SK-N-SH treated with all-trans-retinoic acid at 6 μM for 48 hours (cell line): ENCODE data around the gene AHSP.

Experiments
- ATAC-seq: fragments of 200-7000 bp; cut with Tn5 transposase; 3 replicates; pipeline ENCODE4 v1.9.1; 2020; ENCODE audit warnings: mild to moderate bottlenecking, moderate library complexity
- ARNTL ChIP-seq: fragments of 450-650 bp; formaldehyde crosslinking; IDR thresholded peaks from 2 replicates; pipeline ENCODE4 v1.5.0; 2020; ENCODE audit warnings: low read depth, mild to moderate bottlenecking, moderate library complexity, borderline replicate concordance
- BACH2 ChIP-seq: fragments of 250-450 bp; sonication (Bioruptor Pico); IDR thresholded peaks from 2 replicates; pipeline ENCODE4 v1.9.0; 2021; ENCODE audit warnings: mild to moderate bottlenecking, borderline replicate concordance
- CSDC2 ChIP-seq: fragments of 250-450 bp; sonication (Bioruptor Pico); IDR thresholded peaks from 2 replicates; pipeline ENCODE4 v1.5.0; 2020; ENCODE audit warnings: mild to moderate bottlenecking, moderate library complexity
- ESRRG ChIP-seq: fragments of 250-450 bp; sonication (Bioruptor Pico); IDR thresholded peaks from 2 replicates; pipeline ENCODE4 v1.6.1; 2021; ENCODE audit warnings: mild to moderate bottlenecking
- GLIS3 ChIP-seq: fragments of 250-450 bp; sonication (Bioruptor Pico); IDR thresholded peaks from 2 replicates; pipeline ENCODE4 v1.5.0; 2020; ENCODE audit warnings: mild to moderate bottlenecking, moderate library complexity
- ISL1 ChIP-seq: fragments of 250-450 bp; sonication (Bioruptor Pico); IDR thresholded peaks from 2 replicates; pipeline ENCODE4 v2.1.2; 2022; ENCODE audit warnings: mild to moderate bottlenecking, moderate library complexity
- OSR1 ChIP-seq: fragments of 250-450 bp; sonication (Bioruptor Pico); IDR thresholded peaks from 2 replicates; pipeline ENCODE4 v1.8.0; 2022; ENCODE audit warnings: moderate library complexity, mild to moderate bottlenecking, inconsistent platforms
- PATZ1 ChIP-seq: fragments of 250-450 bp; sonication (Bioruptor Pico); IDR thresholded peaks from 2 replicates; pipeline ENCODE4 v1.8.0; 2020; ENCODE audit warnings: mild to moderate bottlenecking, moderate library complexity, borderline replicate concordance
- PPARA ChIP-seq: fragments of 250-450 bp; sonication (Bioruptor Pico); IDR thresholded peaks from 2 replicates; pipeline ENCODE4 v1.5.0; 2020; ENCODE audit warnings: mild to moderate bottlenecking, borderline replicate concordance
- RARB ChIP-seq: fragments of 250-450 bp; sonication (Bioruptor Pico); IDR thresholded peaks from 2 replicates; pipeline ENCODE4 v1.8.0; 2021; ENCODE audit warnings: mild to moderate bottlenecking, moderate library complexity
- SNAI2 ChIP-seq: fragments of 250-450 bp; sonication (Bioruptor Pico); IDR thresholded peaks from 2 replicates; pipeline ENCODE4 v1.5.0; 2020; ENCODE audit warnings: mild to moderate bottlenecking, moderate library complexity
- TCF4 ChIP-seq: fragments of 250-450 bp; sonication (Bioruptor Pico); IDR thresholded peaks from 2 replicates; pipeline ENCODE4 v1.8.0; 2021; ENCODE audit warnings: mild to moderate bottlenecking, moderate library complexity, borderline replicate concordance
- TOX ChIP-seq: fragments of 250-450 bp; sonication (Bioruptor Pico); IDR thresholded peaks from 2 replicates; pipeline ENCODE4 v1.8.0; 2021; ENCODE audit warnings: mild to moderate bottlenecking, moderate library complexity, borderline replicate concordance
- ZC3H10 ChIP-seq: fragments of 250-450 bp; sonication (Bioruptor Pico); IDR thresholded peaks from 2 replicates; pipeline ENCODE4 v1.5.1; 2021; ENCODE audit warnings: mild to moderate bottlenecking, moderate library complexity
- ZFP3 ChIP-seq: fragments of 250-450 bp; sonication (Bioruptor Pico); IDR thresholded peaks from 2 replicates; pipeline ENCODE4 v1.5.0; 2020; ENCODE audit warnings: mild to moderate bottlenecking, moderate library complexity
- ZFP30 ChIP-seq: fragments of 450-650 bp; formaldehyde crosslinking; IDR thresholded peaks from 2 replicates; pipeline ENCODE4 v1.5.0; 2022; ENCODE audit warnings: mild to moderate bottlenecking, moderate library complexity
- ZNF70 ChIP-seq: fragments of 450-650 bp; formaldehyde crosslinking; IDR thresholded peaks from 2 replicates; pipeline ENCODE4 v1.5.0; 2020; ENCODE audit warnings: mild to moderate bottlenecking, moderate library complexity
- ZNF8 ChIP-seq: fragments of 450-650 bp; formaldehyde crosslinking; IDR thresholded peaks from 2 replicates; pipeline ENCODE4 v1.5.0; 2020; ENCODE audit warnings: mild to moderate bottlenecking, moderate library complexity
- TF ChIP-seq, protein P1 (sequence below): fragments of 250-450 bp; sonication (Bioruptor Pico); IDR thresholded peaks from 2 replicates; pipeline ENCODE4 v1.5.1; 2021; ENCODE audit warnings: mild to moderate bottlenecking, moderate library complexity
- TF ChIP-seq, protein P2 (sequence below): fragments of 250-450 bp; sonication (Bioruptor Pico); IDR thresholded peaks from 2 replicates; pipeline ENCODE4 v1.5.0; 2020; ENCODE audit warnings: mild to moderate bottlenecking, moderate library complexity
- TF ChIP-seq, protein P3 (sequence below): fragments of 250-450 bp; sonication (Bioruptor Pico); IDR thresholded peaks from 2 replicates; pipeline ENCODE4 v1.8.0; 2021; ENCODE audit warnings: low read depth, mild to moderate bottlenecking, moderate library complexity, borderline replicate concordance
- TF ChIP-seq, protein P4 (sequence below): fragments of 250-450 bp; sonication (Bioruptor Pico); IDR thresholded peaks from 2 replicates; pipeline ENCODE4 v1.5.1; 2020; ENCODE audit warnings: low read depth, mild to moderate bottlenecking, moderate library complexity

The AHSP gene

GRCh38 chr16:31488468-31489297 lies 39.0 kb upstream of the AHSP start:
- TF ChIP-seq BACH2 (no peak), ZFP3 (no peak), ZNF8 (CRISPR knock-in tag) (no peak), GLIS3 (CRISPR knock-in tag) (no peak), ZFP30 (CRISPR knock-in tag) (no peak), ESRRG (CRISPR knock-in tag) (no peak)
- TF ChIP-seq, protein P1, sequence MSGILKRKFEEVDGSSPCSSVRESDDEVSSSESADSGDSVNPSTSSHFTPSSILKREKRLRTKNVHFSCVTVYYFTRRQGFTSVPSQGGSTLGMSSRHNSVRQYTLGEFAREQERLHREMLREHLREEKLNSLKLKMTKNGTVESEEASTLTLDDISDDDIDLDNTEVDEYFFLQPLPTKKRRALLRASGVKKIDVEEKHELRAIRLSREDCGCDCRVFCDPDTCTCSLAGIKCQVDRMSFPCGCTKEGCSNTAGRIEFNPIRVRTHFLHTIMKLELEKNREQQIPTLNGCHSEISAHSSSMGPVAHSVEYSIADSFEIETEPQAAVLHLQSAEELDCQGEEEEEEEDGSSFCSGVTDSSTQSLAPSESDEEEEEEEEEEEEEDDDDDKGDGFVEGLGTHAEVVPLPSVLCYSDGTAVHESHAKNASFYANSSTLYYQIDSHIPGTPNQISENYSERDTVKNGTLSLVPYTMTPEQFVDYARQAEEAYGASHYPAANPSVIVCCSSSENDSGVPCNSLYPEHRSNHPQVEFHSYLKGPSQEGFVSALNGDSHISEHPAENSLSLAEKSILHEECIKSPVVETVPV (CRISPR knock-in tag) = no peak
- TF ChIP-seq, protein P2, sequence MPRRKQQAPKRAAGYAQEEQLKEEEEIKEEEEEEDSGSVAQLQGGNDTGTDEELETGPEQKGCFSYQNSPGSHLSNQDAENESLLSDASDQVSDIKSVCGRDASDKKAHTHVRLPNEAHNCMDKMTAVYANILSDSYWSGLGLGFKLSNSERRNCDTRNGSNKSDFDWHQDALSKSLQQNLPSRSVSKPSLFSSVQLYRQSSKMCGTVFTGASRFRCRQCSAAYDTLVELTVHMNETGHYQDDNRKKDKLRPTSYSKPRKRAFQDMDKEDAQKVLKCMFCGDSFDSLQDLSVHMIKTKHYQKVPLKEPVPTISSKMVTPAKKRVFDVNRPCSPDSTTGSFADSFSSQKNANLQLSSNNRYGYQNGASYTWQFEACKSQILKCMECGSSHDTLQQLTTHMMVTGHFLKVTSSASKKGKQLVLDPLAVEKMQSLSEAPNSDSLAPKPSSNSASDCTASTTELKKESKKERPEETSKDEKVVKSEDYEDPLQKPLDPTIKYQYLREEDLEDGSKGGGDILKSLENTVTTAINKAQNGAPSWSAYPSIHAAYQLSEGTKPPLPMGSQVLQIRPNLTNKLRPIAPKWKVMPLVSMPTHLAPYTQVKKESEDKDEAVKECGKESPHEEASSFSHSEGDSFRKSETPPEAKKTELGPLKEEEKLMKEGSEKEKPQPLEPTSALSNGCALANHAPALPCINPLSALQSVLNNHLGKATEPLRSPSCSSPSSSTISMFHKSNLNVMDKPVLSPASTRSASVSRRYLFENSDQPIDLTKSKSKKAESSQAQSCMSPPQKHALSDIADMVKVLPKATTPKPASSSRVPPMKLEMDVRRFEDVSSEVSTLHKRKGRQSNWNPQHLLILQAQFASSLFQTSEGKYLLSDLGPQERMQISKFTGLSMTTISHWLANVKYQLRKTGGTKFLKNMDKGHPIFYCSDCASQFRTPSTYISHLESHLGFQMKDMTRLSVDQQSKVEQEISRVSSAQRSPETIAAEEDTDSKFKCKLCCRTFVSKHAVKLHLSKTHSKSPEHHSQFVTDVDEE (CRISPR knock-in tag) = no peak
- ATAC-seq = peak; percentile 11

- TF ChIP-seq ZNF70 (CRISPR knock-in tag) (no peak), SNAI2 (no peak), PATZ1 (CRISPR knock-in tag) (no peak), TOX (CRISPR knock-in tag) (no peak), ZFP30 (CRISPR knock-in tag) (no peak), TCF4 (CRISPR knock-in tag) (no peak), ZNF8 (CRISPR knock-in tag) (no peak), ISL1 (CRISPR knock-in tag) (no peak), PPARA (CRISPR knock-in tag) (no peak), CSDC2 (CRISPR knock-in tag) (no peak), ZC3H10 (CRISPR knock-in tag) (no peak), RARB (no peak), ZFP3 (no peak), ARNTL (CRISPR knock-in tag) (no peak), OSR1 (CRISPR knock-in tag) (no peak)
- TF ChIP-seq, protein P3, sequence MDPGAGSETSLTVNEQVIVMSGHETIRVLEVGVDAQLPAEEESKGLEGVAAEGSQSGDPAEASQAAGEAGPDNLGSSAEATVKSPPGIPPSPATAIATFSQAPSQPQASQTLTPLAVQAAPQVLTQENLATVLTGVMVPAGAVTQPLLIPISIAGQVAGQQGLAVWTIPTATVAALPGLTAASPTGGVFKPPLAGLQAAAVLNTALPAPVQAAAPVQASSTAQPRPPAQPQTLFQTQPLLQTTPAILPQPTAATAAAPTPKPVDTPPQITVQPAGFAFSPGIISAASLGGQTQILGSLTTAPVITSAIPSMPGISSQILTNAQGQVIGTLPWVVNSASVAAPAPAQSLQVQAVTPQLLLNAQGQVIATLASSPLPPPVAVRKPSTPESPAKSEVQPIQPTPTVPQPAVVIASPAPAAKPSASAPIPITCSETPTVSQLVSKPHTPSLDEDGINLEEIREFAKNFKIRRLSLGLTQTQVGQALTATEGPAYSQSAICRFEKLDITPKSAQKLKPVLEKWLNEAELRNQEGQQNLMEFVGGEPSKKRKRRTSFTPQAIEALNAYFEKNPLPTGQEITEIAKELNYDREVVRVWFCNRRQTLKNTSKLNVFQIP (CRISPR knock-in tag) = no peak
- TF ChIP-seq, protein P4, sequence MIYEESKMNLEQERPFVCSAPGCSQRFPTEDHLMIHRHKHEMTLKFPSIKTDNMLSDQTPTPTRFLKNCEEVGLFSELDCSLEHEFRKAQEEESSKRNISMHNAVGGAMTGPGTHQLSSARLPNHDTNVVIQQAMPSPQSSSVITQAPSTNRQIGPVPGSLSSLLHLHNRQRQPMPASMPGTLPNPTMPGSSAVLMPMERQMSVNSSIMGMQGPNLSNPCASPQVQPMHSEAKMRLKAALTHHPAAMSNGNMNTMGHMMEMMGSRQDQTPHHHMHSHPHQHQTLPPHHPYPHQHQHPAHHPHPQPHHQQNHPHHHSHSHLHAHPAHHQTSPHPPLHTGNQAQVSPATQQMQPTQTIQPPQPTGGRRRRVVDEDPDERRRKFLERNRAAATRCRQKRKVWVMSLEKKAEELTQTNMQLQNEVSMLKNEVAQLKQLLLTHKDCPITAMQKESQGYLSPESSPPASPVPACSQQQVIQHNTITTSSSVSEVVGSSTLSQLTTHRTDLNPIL (CRISPR knock-in tag) = no peak
- no peak for ATAC-seq
Observed at GRCh38 chr16:31489298-31489564, 38.5 kb upstream of the AHSP start.
